Stomach (tissue), 4 donors: ENCODE results near the gene OR51B6.

Experiments used
- POLR2AphosphoS5 ChIP-seq, 3 donors: sonication (generic); formaldehyde crosslinking; IDR thresholded peaks; one replicate each; pipeline ENCODE4 v1.6.1; 2016; ENCODE audit warnings: antibody characterized with exemption in 3 of 3
- TF ChIP-seq, protein P1 (sequence below), 7 experiments: fragments of 450-650 bp in 4 of 7; fragments of 200-600 bp in 3 of 7; sonication (generic) in 3 of 7; IDR thresholded peaks; one replicate each; pipeline ENCODE4 v1.5.1; 2016 to 2019; ENCODE audit warnings: antibody characterized with exemption in 7 of 7, control low read depth in 2 of 7, mild to moderate bottlenecking in 1 of 7

DNA sequence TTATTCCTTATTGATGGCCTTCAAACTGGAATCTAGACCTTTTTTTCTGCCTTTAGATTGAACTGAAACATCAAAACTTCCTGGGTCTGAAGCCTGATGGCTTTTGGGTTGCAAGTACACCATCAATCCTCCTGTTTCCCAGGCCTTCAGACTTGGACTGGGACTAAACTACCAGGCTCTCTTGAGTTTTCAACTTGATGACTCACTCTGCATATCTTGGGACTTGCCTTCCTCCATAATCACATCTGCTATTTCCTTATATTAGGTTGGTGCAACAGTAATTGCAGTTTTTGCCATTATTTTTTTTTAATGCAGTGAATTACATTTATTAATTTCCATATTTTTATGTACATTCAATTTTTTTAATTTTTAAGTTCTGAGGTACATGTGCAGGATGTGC, 15.0 kb upstream of the OR51B6 start:
- no peak for TF ChIP-seq POLR2AphosphoS5 (IDR thresholded peaks at IDR 0.05)
- TF ChIP-seq, protein P1, sequence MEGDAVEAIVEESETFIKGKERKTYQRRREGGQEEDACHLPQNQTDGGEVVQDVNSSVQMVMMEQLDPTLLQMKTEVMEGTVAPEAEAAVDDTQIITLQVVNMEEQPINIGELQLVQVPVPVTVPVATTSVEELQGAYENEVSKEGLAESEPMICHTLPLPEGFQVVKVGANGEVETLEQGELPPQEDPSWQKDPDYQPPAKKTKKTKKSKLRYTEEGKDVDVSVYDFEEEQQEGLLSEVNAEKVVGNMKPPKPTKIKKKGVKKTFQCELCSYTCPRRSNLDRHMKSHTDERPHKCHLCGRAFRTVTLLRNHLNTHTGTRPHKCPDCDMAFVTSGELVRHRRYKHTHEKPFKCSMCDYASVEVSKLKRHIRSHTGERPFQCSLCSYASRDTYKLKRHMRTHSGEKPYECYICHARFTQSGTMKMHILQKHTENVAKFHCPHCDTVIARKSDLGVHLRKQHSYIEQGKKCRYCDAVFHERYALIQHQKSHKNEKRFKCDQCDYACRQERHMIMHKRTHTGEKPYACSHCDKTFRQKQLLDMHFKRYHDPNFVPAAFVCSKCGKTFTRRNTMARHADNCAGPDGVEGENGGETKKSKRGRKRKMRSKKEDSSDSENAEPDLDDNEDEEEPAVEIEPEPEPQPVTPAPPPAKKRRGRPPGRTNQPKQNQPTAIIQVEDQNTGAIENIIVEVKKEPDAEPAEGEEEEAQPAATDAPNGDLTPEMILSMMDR (IDR thresholded peaks at IDR 0.05), result no peak
